PC-3 (cell line): Measurements from ENCODE around the gene LAMA5. TPM values are rescaled to one million over a fixed set of nuclear protein-coding genes. Genes with fewer than 3 reads are reported as not detected.

ENCODE experiments used
- ATAC-seq: fragments of 200-7000 bp; cut with Tn5 transposase; 2 replicates; pipeline ENCODE4 v1.9.1; 2020; ENCODE audit warnings: mild to moderate bottlenecking, moderate library complexity
- BruUV-seq: library from RNA; stranded (reverse); fragments of 400-500 nt; replicated peaks from 2 replicates; lab custom pipeline; 2021; lab: Mats Ljungman, UMichigan
- CTCF ChIA-PET: fragments of 300-600 bp; sonication (Branson Sonifier 250); formaldehyde crosslinking; loops from one replicate; lab custom pipeline; 2022; ENCODE audit warnings: antibody characterized with exemption; lab: Charles Lee
- POLR2A ChIA-PET: fragments of 300-600 bp; sonication (Branson Sonifier 250); formaldehyde crosslinking; loops from one replicate; lab custom pipeline; 2022; ENCODE audit warnings: antibody characterized with exemption; ENCODE audit not compliant: unreplicated experiment; lab: Charles Lee
- DNase-seq: peaks from one replicate; pipeline ENCODE4 v3.0.0-alpha.2; 2015
- H2AFZ ChIP-seq: fragments of 300-600 bp; sonication (generic); 2 replicates; pipeline ENCODE4 v1.6.0; 2016; ENCODE audit warnings: antibody characterized with exemption, low read length
- H3F3A ChIP-seq: fragments of 300-600 bp; sonication (generic); one replicate; pipeline ENCODE4 v1.6.0; 2017; ENCODE audit warnings: antibody characterized with exemption, low read length, control low read depth, mild to moderate bottlenecking; ENCODE audit not compliant: unreplicated experiment
- H3K27ac ChIP-seq: fragments of 300-600 bp; sonication (generic); 2 replicates; pipeline ENCODE4 v1.5.1; 2016; ENCODE audit warnings: mild to moderate bottlenecking, low read length
- H3K27me3 ChIP-seq: fragments of 300-600 bp; sonication (generic); 2 replicates; pipeline ENCODE4 v1.6.1; 2016; ENCODE audit warnings: low read length, mixed read lengths
- H3K36me3 ChIP-seq: fragments of 300-600 bp; sonication (generic); 2 replicates; pipeline ENCODE4 v1.6.1; 2016; ENCODE audit warnings: low read depth, mixed run types, low read length, mixed read lengths
- H3K4me1 ChIP-seq: fragments of 300-600 bp; sonication (generic); 2 replicates; pipeline ENCODE4 v1.5.1; 2016; ENCODE audit warnings: low read length; ENCODE audit not compliant: insufficient read depth
- H3K4me2 ChIP-seq: fragments of 300-600 bp; sonication (generic); 2 replicates; pipeline ENCODE4 v1.6.0; 2016; ENCODE audit warnings: low read length
- H3K4me3 ChIP-seq: fragments of 300-600 bp; sonication (generic); 2 replicates; pipeline ENCODE4 v1.5.1; 2016; ENCODE audit warnings: mild to moderate bottlenecking, low read length, mixed read lengths
- H3K79me2 ChIP-seq: fragments of 300-600 bp; sonication (generic); 2 replicates; pipeline ENCODE4 v1.6.1; 2017; ENCODE audit warnings: low read length, mixed read lengths
- H3K9ac ChIP-seq: fragments of 300-600 bp; sonication (generic); 2 replicates; pipeline ENCODE4 v1.6.0; 2016; ENCODE audit warnings: mild to moderate bottlenecking, low read length
- H3K9me2 ChIP-seq: fragments of 300-600 bp; sonication (generic); replicated peaks from 2 replicates; pipeline ENCODE4 v1.6.1; 2016; ENCODE audit warnings: mixed run types, low read length, mixed read lengths
- H3K9me3 ChIP-seq: fragments of 300-600 bp; sonication (generic); 2 replicates; pipeline ENCODE4 v1.6.1; 2016; ENCODE audit warnings: low read length, mixed read lengths
- H4K20me1 ChIP-seq: fragments of 300-600 bp; sonication (generic); 2 replicates; pipeline ENCODE4 v1.6.1; 2016; ENCODE audit warnings: low read length, mixed read lengths
- EZH2 ChIP-seq: fragments of 300-600 bp; sonication (generic); IDR thresholded peaks from one replicate; pipeline ENCODE4 v1.6.1; 2017; ENCODE audit warnings: antibody characterized with exemption, mild to moderate bottlenecking, low read length; ENCODE audit not compliant: unreplicated experiment
- EZH2phosphoT487 ChIP-seq: fragments of 300-600 bp; sonication (generic); IDR thresholded peaks from 2 replicates; pipeline ENCODE4 v1.6.1; 2018; ENCODE audit warnings: mild to moderate bottlenecking, antibody characterized with exemption, low read length, borderline replicate concordance
- intact Hi-C: fragments of 100-400 bp; cut with micrococcal nuclease; formaldehyde crosslinking; loops from 2 replicates; pipeline ENCODE4 v1.9.0; 2023
- total RNA-seq: library from RNA; depleted of rRNA; stranded (reverse); fragments of >200 nt; gene quantifications from 2 replicates; pipeline ENCODE4 v1.2.3, GENCODE V29; 2014
- TF ChIP-seq, protein P1 (sequence below): fragments of 300-600 bp; sonication (generic); conservative IDR thresholded peaks from 2 replicates; pipeline ENCODE4 v1.5.1; 2017; ENCODE audit warnings: antibody characterized with exemption, low read depth, mild to moderate bottlenecking, low read length

LAMA5 gene
- total RNA-seq, 1 experiment from 2014 or later = 196 TPM

DNA sequence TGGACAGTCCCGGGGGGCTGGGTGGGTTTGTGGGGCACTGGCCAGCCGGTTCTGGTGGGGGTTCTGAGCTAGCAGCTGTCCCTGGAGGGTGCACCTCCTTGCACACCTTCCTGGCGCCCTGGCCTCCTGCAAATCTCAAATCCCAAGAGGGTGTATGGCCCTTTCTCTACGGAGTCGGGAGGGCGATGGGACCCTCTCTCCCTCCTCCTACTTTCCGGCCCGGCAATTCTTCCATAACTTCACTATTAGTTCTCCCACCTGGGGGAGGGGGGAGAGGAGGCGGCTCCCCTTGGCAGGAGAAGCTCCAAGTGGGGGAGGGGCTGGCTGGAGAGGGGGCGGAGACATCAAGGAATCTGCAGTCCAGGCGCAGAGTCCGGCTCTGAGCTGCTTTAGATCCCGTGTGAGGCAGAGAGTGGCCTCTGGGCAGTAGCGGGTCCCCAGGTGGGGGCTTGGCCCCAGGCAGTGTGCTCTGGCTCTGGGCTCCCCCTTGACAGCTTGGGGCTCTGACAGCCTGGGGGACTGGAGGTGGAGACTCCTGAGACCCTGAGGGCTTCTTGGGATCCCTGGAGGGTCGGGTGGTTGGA, 1.4 kb upstream of the LAMA5 start:
- H3K4me2 ChIP-seq = peak overlapping the region; percentile 83
- H3F3A ChIP-seq = no peaks in the 10 kb centered on the region
- H2AFZ ChIP-seq = peak overlapping the region; percentile 75; the same call in 1 of the 2 replicates
- peak; percentile 67 for DNase-seq
- no peak for TF ChIP-seq EZH2
- TF ChIP-seq, protein P1, sequence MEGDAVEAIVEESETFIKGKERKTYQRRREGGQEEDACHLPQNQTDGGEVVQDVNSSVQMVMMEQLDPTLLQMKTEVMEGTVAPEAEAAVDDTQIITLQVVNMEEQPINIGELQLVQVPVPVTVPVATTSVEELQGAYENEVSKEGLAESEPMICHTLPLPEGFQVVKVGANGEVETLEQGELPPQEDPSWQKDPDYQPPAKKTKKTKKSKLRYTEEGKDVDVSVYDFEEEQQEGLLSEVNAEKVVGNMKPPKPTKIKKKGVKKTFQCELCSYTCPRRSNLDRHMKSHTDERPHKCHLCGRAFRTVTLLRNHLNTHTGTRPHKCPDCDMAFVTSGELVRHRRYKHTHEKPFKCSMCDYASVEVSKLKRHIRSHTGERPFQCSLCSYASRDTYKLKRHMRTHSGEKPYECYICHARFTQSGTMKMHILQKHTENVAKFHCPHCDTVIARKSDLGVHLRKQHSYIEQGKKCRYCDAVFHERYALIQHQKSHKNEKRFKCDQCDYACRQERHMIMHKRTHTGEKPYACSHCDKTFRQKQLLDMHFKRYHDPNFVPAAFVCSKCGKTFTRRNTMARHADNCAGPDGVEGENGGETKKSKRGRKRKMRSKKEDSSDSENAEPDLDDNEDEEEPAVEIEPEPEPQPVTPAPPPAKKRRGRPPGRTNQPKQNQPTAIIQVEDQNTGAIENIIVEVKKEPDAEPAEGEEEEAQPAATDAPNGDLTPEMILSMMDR = no peak
- ChIA-PET POLR2A (interaction anchor here (1.2 to 1.4 kb wide), 2 partner anchors 18 to 36 kb away, joined by 3 to 4 read pairs; no protein-coding TSS in a partner anchor), CTCF (interaction anchor here (0.6 to 3.2 kb wide), 4 partner anchors 14 to 260 kb away, joined by 3 to 18 read pairs (median 4); no protein-coding TSS in a partner anchor)
- peaks cover 58% of the 10 kb centered on the region for H3K4me1 ChIP-seq
- H3K27ac ChIP-seq = peak overlapping the region; percentile 58; the same call in 1 of the 2 replicates
- no peaks in the 10 kb centered on the region for H3K9me2 ChIP-seq
- H3K4me3 ChIP-seq = peak overlapping the region; percentile 55
- peak; percentile 7 for ATAC-seq
- peaks cover 22% of the 10 kb centered on the region for H4K20me1 ChIP-seq
- H3K27me3 ChIP-seq = no peaks in the 10 kb centered on the region
- peak overlapping the region; percentile 44 for H3K9ac ChIP-seq
- H3K9me3 ChIP-seq = no peaks in the 10 kb centered on the region
- H3K36me3 ChIP-seq = peaks cover 8% of the 10 kb centered on the region; the same call in 1 of the 2 replicates
- peaks cover 34% of the 10 kb centered on the region for H3K79me2 ChIP-seq
- intact Hi-C loops = loop anchor here (5.0 kb wide), 1 partner anchor 66 kb away; the partner anchor contains the start of gene ADRM1
- BruUV-seq = no TSS peak

DNA sequence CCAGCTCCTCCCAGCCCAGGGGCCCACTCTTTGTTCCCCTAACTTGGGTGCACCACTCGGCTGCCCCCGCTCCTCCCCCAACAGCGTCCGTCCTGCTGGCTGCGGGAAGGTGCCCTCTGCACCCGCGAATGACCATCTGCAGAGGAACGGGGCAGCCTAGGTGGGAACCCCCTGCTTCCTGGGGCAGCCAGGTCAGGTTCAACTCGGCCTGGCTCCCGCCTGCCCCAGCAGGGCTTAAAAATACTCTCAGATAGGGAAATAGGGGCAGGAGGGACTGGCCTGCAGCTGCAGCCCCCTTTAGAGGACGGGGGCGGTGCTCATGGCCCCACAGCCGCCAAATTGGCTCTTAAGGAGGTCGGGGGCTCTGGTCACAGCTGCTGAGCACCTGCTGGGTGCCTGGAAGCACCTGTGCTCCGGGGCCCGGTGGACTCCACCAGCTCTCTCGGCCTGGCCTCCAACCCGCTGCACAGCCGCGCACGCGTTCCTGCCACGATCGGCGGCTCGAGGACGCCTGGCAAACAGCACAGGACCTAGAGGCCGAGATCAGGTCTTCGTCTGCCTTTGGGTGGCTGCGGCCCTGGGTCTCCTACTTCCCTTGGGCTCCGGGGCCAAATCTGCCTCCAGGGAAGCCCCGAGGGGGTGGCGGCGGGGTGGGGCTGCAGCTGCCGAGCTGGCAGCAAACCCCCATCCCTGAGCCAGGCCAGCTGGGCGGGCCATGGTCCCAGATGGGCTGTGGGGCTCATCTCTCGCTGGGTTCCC, 700 bp upstream of the LAMA5 start:
- POLR2A ChIA-PET = interaction anchor here (1.4 kb wide), 1 partner anchor 17 kb away, joined by 4 read pairs; no protein-coding TSS in a partner anchor
- CTCF ChIA-PET = interaction anchor here (0.5 to 3.2 kb wide), 3 partner anchors 14 to 66 kb away, joined by 3 to 18 read pairs (median 5); no protein-coding TSS in a partner anchor
- peak overlapping the region; percentile 44 for H3K9ac ChIP-seq
- no peaks in the 10 kb centered on the region for H3K9me2 ChIP-seq
- BruUV-seq = no TSS peak
- peaks cover 29% of the 10 kb centered on the region for H4K20me1 ChIP-seq
- TF ChIP-seq, protein P1 = no peak
- no peak for TF ChIP-seq EZH2phosphoT487
- TF ChIP-seq EZH2 = no peak
- DNase-seq = peak; percentile 61
- ATAC-seq = peak; percentile 3
- no peaks in the 10 kb centered on the region for H3K27me3 ChIP-seq
- intact Hi-C loops = loop anchor here (5.0 kb wide), 1 partner anchor 66 kb away; the partner anchor contains the start of gene ADRM1
- H3F3A ChIP-seq = no peaks in the 10 kb centered on the region
- H3K27ac ChIP-seq = peak overlapping the region; percentile 58
- H3K36me3 ChIP-seq = peaks cover 8% of the 10 kb centered on the region; the same call in 1 of the 2 replicates
- H3K9me3 ChIP-seq = no peaks in the 10 kb centered on the region
- H3K79me2 ChIP-seq = peaks cover 41% of the 10 kb centered on the region
- peak overlapping the region; percentile 75 for H2AFZ ChIP-seq
- H3K4me1 ChIP-seq = peaks cover 65% of the 10 kb centered on the region
- H3K4me2 ChIP-seq = peak overlapping the region; percentile 83
- peak overlapping the region; percentile 55 for H3K4me3 ChIP-seq
